Naive thymus-derived CD4-positive, alpha-beta T cell (primary cell): ENCODE data around the gene XIAP. TPM values are rescaled to one million over a fixed set of nuclear protein-coding genes. Genes with fewer than 3 reads are reported as not detected.

Experiments used
- ATAC-seq: fragments of 150-1000 bp; cut with Tn5 transposase; 2 replicates; pipeline ENCODE4 v1.10.0; 2021; ENCODE audit warnings: mild to moderate bottlenecking, moderate library complexity
- CTCF ChIA-PET: fragments of 350-600 bp; sonication (Branson Sonifier 250); formaldehyde crosslinking; loops from one replicate; lab custom pipeline; 2021; ENCODE audit warnings: antibody characterized with exemption; lab: Charles Lee
- POLR2A ChIA-PET: fragments of 350-600 bp; sonication (Branson Sonifier 250); formaldehyde crosslinking; loops from one replicate; lab custom pipeline; 2021; ENCODE audit warnings: antibody characterized with exemption, inconsistent platforms; lab: Charles Lee
- DNase-seq, 9 donors: peaks; one replicate each; pipeline versions ENCODE4 v3.0.0 to v3.0.0-alpha.2; 2020 to 2022; ENCODE audit warnings: mixed read lengths in 1 of 9
- H3K27ac ChIP-seq: one replicate; pipeline ENCODE4 v1.7.0; 2013; ENCODE audit warnings: mild to moderate bottlenecking, low read depth, low read length, moderate library complexity
- H3K27me3 ChIP-seq, 2 donors: one replicate each; pipeline ENCODE4 v1.7.0; 2013; ENCODE audit warnings: low read length in 2 of 2, mild to moderate bottlenecking in 2 of 2, moderate library complexity in 2 of 2; ENCODE audit not compliant: control insufficient read depth in 2 of 2, insufficient read depth in 2 of 2
- H3K36me3 ChIP-seq, 3 experiments: 1 replicate in 2 of 3; 2 replicates in 1 of 3; pipeline ENCODE4 v1.7.0; 2013; ENCODE audit warnings: low read length in 3 of 3, mild to moderate bottlenecking in 3 of 3, moderate library complexity in 1 of 3; ENCODE audit not compliant: insufficient read depth in 3 of 3, control insufficient read depth in 2 of 3
- H3K4me1 ChIP-seq, 2 donors: one replicate each; pipeline ENCODE4 v1.7.0; 2013; ENCODE audit warnings: low read length in 2 of 2, mild to moderate bottlenecking in 2 of 2, moderate library complexity in 1 of 2; ENCODE audit not compliant: control insufficient read depth in 2 of 2, insufficient read depth in 2 of 2
- H3K4me3 ChIP-seq: 2 replicates; pipeline ENCODE4 v1.7.0; 2013; ENCODE audit warnings: mild to moderate bottlenecking, low read length
- H3K9me3 ChIP-seq, 3 experiments: 1 replicate in 2 of 3; 2 replicates in 1 of 3; pipeline ENCODE4 v1.7.0; 2013; ENCODE audit warnings: low read length in 3 of 3; ENCODE audit not compliant: control insufficient read depth in 2 of 3
- H3K27ac Mint-ChIP-seq, 9 donors: one replicate each; pipeline ENCODE4 v1.8.0; 2020 to 2022; ENCODE audit warnings: mixed read lengths in 9 of 9, mild to moderate bottlenecking in 8 of 9, moderate library complexity in 5 of 9, inconsistent platforms in 2 of 9
- H3K27me3 Mint-ChIP-seq, 5 donors: one replicate each; pipeline ENCODE4 v1.8.0; 2021 to 2022; ENCODE audit warnings: mixed read lengths in 5 of 5, mild to moderate bottlenecking in 1 of 5
- H3K36me3 Mint-ChIP-seq, 5 donors: one replicate each; pipeline ENCODE4 v1.8.0; 2020 to 2022; ENCODE audit warnings: mixed read lengths in 5 of 5, mild to moderate bottlenecking in 3 of 5, inconsistent platforms in 1 of 5
- H3K4me1 Mint-ChIP-seq, 7 donors: one replicate each; pipeline ENCODE4 v1.8.0; 2020 to 2022; ENCODE audit warnings: mixed read lengths in 7 of 7, mild to moderate bottlenecking in 3 of 7, inconsistent platforms in 1 of 7
- H3K4me3 Mint-ChIP-seq, 10 donors: one replicate each; pipeline ENCODE4 v1.8.0; 2020 to 2022; ENCODE audit warnings: mild to moderate bottlenecking in 10 of 10, mixed read lengths in 10 of 10, moderate library complexity in 6 of 10, inconsistent platforms in 2 of 10
- H3K9me3 Mint-ChIP-seq, 11 donors: one replicate each; pipeline ENCODE4 v1.8.0; 2020 to 2022; ENCODE audit warnings: mixed read lengths in 11 of 11, mild to moderate bottlenecking in 4 of 11, inconsistent platforms in 1 of 11, moderate library complexity in 1 of 11
- intact Hi-C, 2 donors: fragments of 100-400 bp; cut with micrococcal nuclease; formaldehyde crosslinking; loops; one replicate each; pipeline ENCODE4 v1.15.1; 2023
- polyA plus RNA-seq, 2 donors: library from polyadenylated mRNA; unstranded; fragments of 300-500 nt; fragmentation: Illumina TruSeq; gene quantifications; one replicate each; pipeline ENCODE4 v1.2.3, GENCODE V29; 2021
- total RNA-seq, 6 experiments: library from RNA in 5 of 6; stranded (reverse) in 5 of 6; gene quantifications; 1 replicate in 5 of 6; 2 replicates in 1 of 6; pipeline ENCODE4 v1.2.3 and lab custom pipeline; 2021 to 2026

XIAP gene
- total and polyA plus RNA-seq, 7 experiments from 2014 or later = 8.1 to 56.1 (median 33.0) TPM

DNA sequence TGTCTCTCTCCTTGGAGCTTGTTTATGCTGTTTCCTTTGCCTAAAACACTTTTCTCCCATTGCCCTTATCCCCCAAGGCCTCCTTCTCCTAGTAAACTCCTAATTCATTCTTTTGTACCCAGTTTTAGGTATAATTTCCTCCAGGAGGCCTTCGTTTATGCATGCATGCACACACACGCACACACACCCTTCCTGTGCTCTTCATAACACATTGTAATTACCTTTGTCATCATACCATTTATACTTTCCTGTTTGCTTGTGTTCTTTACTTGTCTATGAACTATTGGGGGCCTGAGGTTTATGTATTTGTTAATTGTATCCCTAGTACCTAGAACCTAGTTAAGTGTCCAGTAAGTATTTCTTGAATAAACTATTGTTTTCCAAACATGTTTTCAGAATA lies 45.5 kb downstream of the XIAP start:
- H3K4me1 Mint-ChIP-seq = peaks cover 13 to 29% (median 20%) of the 10 kb centered on the region in 7 donors
- no peak overlapping the region for H3K4me3 Mint-ChIP-seq
- no peaks in the 10 kb centered on the region for H3K27me3 ChIP-seq
- H3K4me3 ChIP-seq = no peak overlapping the region
- H3K27ac ChIP-seq = no peak overlapping the region
- intact Hi-C loops = no loop called here
- H3K9me3 Mint-ChIP-seq = no peaks in the 10 kb centered on the region
- H3K27ac Mint-ChIP-seq = peak overlapping the region in 6 of 9 donors; percentile 21 to 80 (median 54)
- no peaks in the 10 kb centered on the region for H3K27me3 Mint-ChIP-seq
- ChIA-PET POLR2A (no interaction called here), CTCF (no interaction called here)
- H3K9me3 ChIP-seq = no peaks in the 10 kb centered on the region
- H3K4me1 ChIP-seq = no peaks in the 10 kb centered on the region
- no peak for ATAC-seq
- peaks cover 0 to 6% (median 0%) of the 10 kb centered on the region in 3 experiments for H3K36me3 ChIP-seq
- no peak for DNase-seq
- H3K36me3 Mint-ChIP-seq = peaks cover 0 to 12% (median 3%) of the 10 kb centered on the region in 5 donors

DNA sequence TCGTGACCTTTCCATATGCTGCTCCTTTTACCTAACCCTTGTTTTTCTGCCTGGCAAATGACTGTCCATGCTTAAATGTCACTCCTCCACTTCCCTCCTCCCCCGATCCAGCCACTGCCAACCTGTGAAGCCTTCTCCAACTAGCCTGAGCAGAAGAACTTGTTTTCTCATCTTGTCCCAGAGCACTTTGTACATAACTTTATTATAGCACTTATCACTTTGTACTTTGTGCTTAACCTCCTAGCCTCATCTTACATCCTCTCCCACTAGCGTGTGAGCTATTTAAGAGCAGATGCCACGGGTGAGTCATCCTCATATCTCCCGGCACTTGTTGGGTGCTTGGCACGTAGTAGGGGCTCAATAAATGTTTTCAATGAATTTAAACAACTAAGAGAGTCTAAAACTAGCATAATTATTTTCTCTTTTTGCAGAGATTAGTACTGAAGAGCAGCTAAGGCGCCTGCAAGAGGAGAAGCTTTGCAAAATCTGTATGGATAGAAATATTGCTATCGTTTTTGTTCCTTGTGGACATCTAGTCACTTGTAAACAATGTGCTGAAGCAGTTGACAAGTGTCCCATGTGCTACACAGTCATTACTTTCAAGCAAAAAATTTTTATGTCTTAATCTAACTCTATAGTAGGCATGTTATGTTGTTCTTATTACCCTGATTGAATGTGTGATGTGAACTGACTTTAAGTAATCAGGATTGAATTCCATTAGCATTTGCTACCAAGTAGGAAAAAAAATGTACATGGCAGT lies 46.9 kb downstream of the XIAP start:
- no peak overlapping the region for H3K4me3 ChIP-seq
- H3K4me1 ChIP-seq = no peaks in the 10 kb centered on the region
- no peaks in the 10 kb centered on the region for H3K9me3 ChIP-seq
- Mint-ChIP-seq H3K4me3 (peak overlapping the region in 1 of 10 donors; percentile 24), H3K4me1 (peaks cover 13 to 29% (median 20%) of the 10 kb centered on the region in 7 donors), H3K27me3 (no peaks in the 10 kb centered on the region), H3K9me3 (no peaks in the 10 kb centered on the region), H3K27ac (peak overlapping the region in 5 of 9 donors; percentile 11 to 84 (median 55)), H3K36me3 (peaks cover 0 to 12% (median 0%) of the 10 kb centered on the region in 5 donors)
- no peaks in the 10 kb centered on the region for H3K27me3 ChIP-seq
- no peak overlapping the region for H3K27ac ChIP-seq
- CTCF ChIA-PET = interaction anchor here (0.7 kb wide), 1 partner anchor 37 kb away, joined by 3 read pairs; no protein-coding TSS in a partner anchor
- POLR2A ChIA-PET = no interaction called here
- H3K36me3 ChIP-seq = no peaks in the 10 kb centered on the region
- DNase-seq (no peak), ATAC-seq (no peak)
- intact Hi-C loops = no loop called here

DNA sequence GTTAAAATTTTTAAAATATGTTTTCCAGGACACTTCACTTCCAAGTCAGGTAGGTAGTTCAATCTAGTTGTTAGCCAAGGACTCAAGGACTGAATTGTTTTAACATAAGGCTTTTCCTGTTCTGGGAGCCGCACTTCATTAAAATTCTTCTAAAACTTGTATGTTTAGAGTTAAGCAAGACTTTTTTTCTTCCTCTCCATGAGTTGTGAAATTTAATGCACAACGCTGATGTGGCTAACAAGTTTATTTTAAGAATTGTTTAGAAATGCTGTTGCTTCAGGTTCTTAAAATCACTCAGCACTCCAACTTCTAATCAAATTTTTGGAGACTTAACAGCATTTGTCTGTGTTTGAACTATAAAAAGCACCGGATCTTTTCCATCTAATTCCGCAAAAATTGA lies 49.7 kb downstream of the XIAP start:
- no peaks in the 10 kb centered on the region for H3K4me1 ChIP-seq
- no peaks in the 10 kb centered on the region for H3K27me3 Mint-ChIP-seq
- no peaks in the 10 kb centered on the region for H3K36me3 ChIP-seq
- H3K27ac Mint-ChIP-seq = peak overlapping the region in 1 of 9 donors; percentile 43
- POLR2A ChIA-PET = no interaction called here
- peaks cover 0 to 9% (median 0%) of the 10 kb centered on the region in 5 donors for H3K36me3 Mint-ChIP-seq
- H3K4me3 Mint-ChIP-seq = no peak overlapping the region
- CTCF ChIA-PET = no interaction called here
- intact Hi-C loops = no loop called here
- ATAC-seq = no peak
- DNase-seq = no peak
- H3K4me1 Mint-ChIP-seq = peaks cover 12 to 23% (median 20%) of the 10 kb centered on the region in 7 donors
- H3K4me3 ChIP-seq = no peak overlapping the region
- no peak overlapping the region for H3K27ac ChIP-seq
- no peaks in the 10 kb centered on the region for H3K27me3 ChIP-seq
- H3K9me3 Mint-ChIP-seq = no peaks in the 10 kb centered on the region
- no peaks in the 10 kb centered on the region for H3K9me3 ChIP-seq

DNA sequence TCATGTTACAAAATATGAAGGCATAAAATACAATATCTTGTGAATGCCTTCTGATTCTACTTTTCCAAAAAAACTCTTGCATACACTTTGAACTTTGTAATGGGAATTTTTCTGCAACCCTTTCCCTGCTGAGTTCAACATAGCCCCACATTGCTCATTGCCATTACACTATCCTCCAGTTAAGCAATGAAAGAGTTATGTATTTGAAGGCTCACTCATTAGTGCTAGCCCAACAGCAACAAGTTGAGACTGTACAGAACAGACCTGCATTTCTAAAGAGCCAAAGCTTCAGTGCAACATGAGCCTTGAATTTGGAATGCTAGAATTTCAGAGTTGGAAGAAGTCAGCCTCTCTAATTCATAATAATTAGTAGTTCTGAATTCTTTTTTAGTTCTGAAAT lies 57.2 kb downstream of the XIAP start:
- H3K4me3 ChIP-seq = no peak overlapping the region
- intact Hi-C loops = no loop called here
- no peaks in the 10 kb centered on the region for H3K4me1 Mint-ChIP-seq
- H3K27me3 Mint-ChIP-seq = no peaks in the 10 kb centered on the region
- no peaks in the 10 kb centered on the region for H3K4me1 ChIP-seq
- no peak overlapping the region for H3K27ac Mint-ChIP-seq
- no peaks in the 10 kb centered on the region for H3K27me3 ChIP-seq
- ChIA-PET CTCF (no interaction called here), POLR2A (no interaction called here)
- no peaks in the 10 kb centered on the region for H3K36me3 Mint-ChIP-seq
- DNase-seq (no peak), ATAC-seq (no peak)
- no peaks in the 10 kb centered on the region for H3K9me3 ChIP-seq
- no peaks in the 10 kb centered on the region for H3K36me3 ChIP-seq
- H3K9me3 Mint-ChIP-seq = peaks cover 0 to 2% (median 0%) of the 10 kb centered on the region in 11 donors
- H3K27ac ChIP-seq = no peak overlapping the region
- no peak overlapping the region for H3K4me3 Mint-ChIP-seq

GRCh38 chrX:123918106-123918721 lies 58.4 kb downstream of the XIAP start:
- intact Hi-C loops = no loop called here
- Mint-ChIP-seq H3K4me1 (no peaks in the 10 kb centered on the region), H3K4me3 (no peak overlapping the region), H3K27ac (no peak overlapping the region), H3K27me3 (no peaks in the 10 kb centered on the region), H3K36me3 (no peaks in the 10 kb centered on the region), H3K9me3 (peaks cover 0 to 2% (median 0%) of the 10 kb centered on the region in 11 donors)
- no peak for ATAC-seq
- Histone ChIP-seq H3K27ac (no peak overlapping the region), H3K36me3 (no peaks in the 10 kb centered on the region), H3K27me3 (no peaks in the 10 kb centered on the region), H3K9me3 (no peaks in the 10 kb centered on the region), H3K4me3 (no peak overlapping the region), H3K4me1 (no peaks in the 10 kb centered on the region)
- DNase-seq = no peak
- ChIA-PET POLR2A (no interaction called here), CTCF (no interaction called here)

GRCh38 chrX:123920105-123920785 lies 60.4 kb downstream of the XIAP start:
- no peaks in the 10 kb centered on the region for H3K9me3 ChIP-seq
- Mint-ChIP-seq H3K4me3 (no peak overlapping the region), H3K27me3 (peaks cover 0 to 2% (median 0%) of the 10 kb centered on the region in 5 donors), H3K36me3 (no peaks in the 10 kb centered on the region), H3K9me3 (peaks cover 0 to 2% (median 0%) of the 10 kb centered on the region in 11 donors), H3K27ac (no peak overlapping the region), H3K4me1 (no peaks in the 10 kb centered on the region)
- no peaks in the 10 kb centered on the region for H3K4me1 ChIP-seq
- no peaks in the 10 kb centered on the region for H3K36me3 ChIP-seq
- ChIA-PET POLR2A (no interaction called here), CTCF (no interaction called here)
- intact Hi-C loops = no loop called here
- H3K4me3 ChIP-seq = no peak overlapping the region
- H3K27me3 ChIP-seq = no peaks in the 10 kb centered on the region
- H3K27ac ChIP-seq = no peak overlapping the region
- ATAC-seq = no peak
- no peak for DNase-seq
